K562 (cell line): ENCODE results near the gene MMP11. TPM values are rescaled to one million over a fixed set of nuclear protein-coding genes. Genes with fewer than 3 reads are reported as not detected.
A peak's percentile ranks its signal among the peaks of the same experiment; 100 is the strongest.

Source experiments
- ATAC-seq: fragments of 200-7000 bp; cut with Tn5 transposase; 3 replicates; pipeline ENCODE4 v1.9.1; 2020; ENCODE audit warnings: moderate library complexity
- BruUV-seq: library from RNA; stranded (reverse); fragments of 400-500 nt; replicated peaks from 2 replicates; lab custom pipeline; 2021; lab: Mats Ljungman, UMichigan
- CTCF ChIA-PET: fragments of 300-600 bp; formaldehyde crosslinking; extraction: SDS; loops from one replicate; lab custom pipeline; 2021; ENCODE audit warnings: low intra/inter-chr PET ratio; lab: Yijun Ruan, JAX
- POLR2A ChIA-PET: fragments of 300-600, 350-650 bp; sonication (Branson Sonifier 250); formaldehyde crosslinking; extraction: SDS; loops from one replicate; lab custom pipeline; 2021; ENCODE audit warnings: antibody characterized with exemption, inconsistent platforms; lab: Yijun Ruan, JAX
- DNase-seq, 4 experiments: peaks; one replicate each; pipeline versions ENCODE4 v3.0.0 to v3.0.0-alpha.2; 2011 to 2018; ENCODE audit warnings: low spot score in 3 of 4, mixed read lengths in 3 of 4; ENCODE audit errors: extremely low read depth in 1 of 4
- FAIRE-seq: peaks from 2 replicates; lab custom pipeline; 2011; peaks lifted over from hg19 to GRCh38; lab: Jason Lieb, UNC
- H2AFZ ChIP-seq: 2 replicates; pipeline ENCODE4 v1.6.0; 2011; ENCODE audit warnings: low read depth, low read length, control low read depth, inconsistent platforms
- H3K27ac ChIP-seq: fragments of 200-600 bp; 3 replicates; pipeline ENCODE4 v1.8.0; 2011; ENCODE audit warnings: low read depth, mild to moderate bottlenecking, control low read depth, inconsistent platforms, low read length, moderate library complexity, mixed read lengths; ENCODE audit errors: extremely low read depth
- H3K27me3 ChIP-seq, 2 experiments: fragments of 300-600 bp in 1 of 2; 2 replicates in 1 of 2; 3 replicates in 1 of 2; pipeline versions ENCODE4 v1.6.0 to v1.8.0; 2011; ENCODE audit warnings: inconsistent platforms in 2 of 2, low read length in 2 of 2, mild to moderate bottlenecking in 1 of 2, mixed read lengths in 1 of 2, moderate library complexity in 1 of 2; ENCODE audit not compliant: control insufficient read depth in 2 of 2, insufficient read depth in 2 of 2
- H3K36me3 ChIP-seq: fragments of 300-600 bp; 3 replicates; pipeline ENCODE4 v1.8.0; 2011; ENCODE audit warnings: mild to moderate bottlenecking, low read length, inconsistent platforms; ENCODE audit not compliant: control insufficient read depth, insufficient read depth
- H3K4me1 ChIP-seq, 2 experiments: fragments of 200-600 bp in 1 of 2; replicated peaks in 1 of 2; 2 replicates in 1 of 2; 3 replicates in 1 of 2; pipeline versions ENCODE4 v1.5.1 to v1.8.0; 2011; ENCODE audit warnings: inconsistent platforms in 2 of 2, low read length in 2 of 2, mild to moderate bottlenecking in 1 of 2, mixed read lengths in 1 of 2, moderate library complexity in 1 of 2; ENCODE audit not compliant: control insufficient read depth in 2 of 2, insufficient read depth in 2 of 2
- H3K4me2 ChIP-seq: 2 replicates; pipeline ENCODE4 v1.6.1; 2011; ENCODE audit warnings: low read length, control low read depth, inconsistent platforms, mixed read lengths; ENCODE audit not compliant: insufficient read depth
- H3K4me3 ChIP-seq: fragments of 200-600 bp; sonication (generic), shearing (Covaris generic); 2 replicates; pipeline ENCODE4 v1.5.1; 2016; ENCODE audit warnings: control low read depth, inconsistent platforms
- H3K79me2 ChIP-seq: fragments of 200-600 bp; 3 replicates; pipeline ENCODE4 v1.8.0; 2011; ENCODE audit warnings: low read length, inconsistent platforms; ENCODE audit not compliant: control insufficient read depth, insufficient read depth
- H3K9ac ChIP-seq, 2 experiments: 2 replicates each; pipeline versions ENCODE4 v1.6.0 to v1.6.1; 2011; ENCODE audit warnings: low read depth in 2 of 2, low read length in 2 of 2, control low read depth in 1 of 2, inconsistent platforms in 1 of 2, mild to moderate bottlenecking in 1 of 2, mixed read lengths in 1 of 2; ENCODE audit not compliant: insufficient read depth in 1 of 2
- H3K9me1 ChIP-seq: one replicate; pipeline ENCODE4 v1.6.0; 2011; ENCODE audit warnings: inconsistent platforms, mild to moderate bottlenecking, low read length, moderate library complexity; ENCODE audit not compliant: control insufficient read depth, insufficient read depth
- H3K9me3 ChIP-seq: replicated peaks from 2 replicates; pipeline ENCODE4 v1.5.1; 2011; ENCODE audit warnings: low read depth, low read length, inconsistent platforms; ENCODE audit not compliant: control insufficient read depth, insufficient read depth
- H4K20me1 ChIP-seq: replicated peaks from 2 replicates; pipeline ENCODE4 v1.6.1; 2011; ENCODE audit warnings: low read length, inconsistent platforms, mixed read lengths; ENCODE audit not compliant: control insufficient read depth, insufficient read depth
- BMI1 ChIP-seq: fragments of 150-350 bp; IDR thresholded peaks from 2 replicates; pipeline ENCODE4 v1.6.1; 2014; ENCODE audit warnings: low read length
- FOXM1 ChIP-seq, 2 experiments: fragments of 450-650 bp in 1 of 2; sonication (generic) in 1 of 2; formaldehyde crosslinking in 1 of 2; IDR thresholded peaks; 2 replicates each; pipeline versions ENCODE4 v1.6.1 to v1.9.0; 2017 to 2022; ENCODE audit warnings: low read depth in 2 of 2, mild to moderate bottlenecking in 2 of 2, missing genetic modification reagents in 1 of 2, moderate library complexity in 1 of 2
- MCM3 ChIP-seq: fragments of 450-650 bp; IDR thresholded peaks from 2 replicates; pipeline ENCODE4 v1.6.1; 2016
- MED1 ChIP-seq: sonication (generic); formaldehyde crosslinking; IDR thresholded peaks from 2 replicates; pipeline ENCODE4 v1.8.1; 2023; ENCODE audit warnings: missing genetic modification reagents, borderline replicate concordance
- MTA3 ChIP-seq: fragments of 450-650 bp; formaldehyde crosslinking; IDR thresholded peaks from 2 replicates; pipeline ENCODE4 v1.6.1; 2017; ENCODE audit warnings: mild to moderate bottlenecking, borderline replicate concordance
- MTF1 ChIP-seq: fragments of 250-450 bp; sonication (Bioruptor Pico); IDR thresholded peaks from 2 replicates; pipeline ENCODE4 v1.9.0; 2021; ENCODE audit warnings: moderate library complexity, mild to moderate bottlenecking, inconsistent platforms, borderline replicate concordance
- NCOA4 ChIP-seq: fragments of 450-650 bp; IDR thresholded peaks from 2 replicates; pipeline ENCODE4 v1.6.1; 2018; ENCODE audit warnings: mild to moderate bottlenecking; ENCODE audit not compliant: partially characterized antibody
- NFIC ChIP-seq: fragments of 450-650 bp; IDR thresholded peaks from 2 replicates; pipeline ENCODE4 v1.6.1; 2017; ENCODE audit warnings: mild to moderate bottlenecking, inconsistent platforms
- RAD51 ChIP-seq: fragments of 450-650 bp; IDR thresholded peaks from 2 replicates; pipeline ENCODE4 v1.7.1; 2016; ENCODE audit warnings: low read depth, mild to moderate bottlenecking, borderline replicate concordance
- SRF ChIP-seq, 2 experiments: fragments of 250-450, 450-650 bp in 1 of 2; sonication (Bioruptor Pico) in 1 of 2; sonication (generic) in 1 of 2; formaldehyde crosslinking; IDR thresholded peaks; 2 replicates each; pipeline versions ENCODE4 v1.5.0 to v1.5.1; 2020 to 2022; ENCODE audit warnings: mild to moderate bottlenecking in 1 of 2, missing genetic modification reagents in 1 of 2
- TCFL5 ChIP-seq: fragments of 250-450 bp; sonication (Bioruptor Pico); conservative IDR thresholded peaks from 2 replicates; pipeline ENCODE4 v1.6.1; 2021; ENCODE audit warnings: mild to moderate bottlenecking, moderate library complexity, matching md5 sums
- ZBTB1 ChIP-seq: sonication (generic); formaldehyde crosslinking; IDR thresholded peaks from 2 replicates; pipeline ENCODE4 v1.8.1; 2023; ENCODE audit warnings: missing genetic modification reagents, low read depth, mild to moderate bottlenecking, borderline replicate concordance
- ZNF436 ChIP-seq: fragments of 250-450, 450-650 bp; sonication (Bioruptor Pico); formaldehyde crosslinking; IDR thresholded peaks from 2 replicates; pipeline ENCODE4 v1.7.0; 2020; ENCODE audit warnings: mild to moderate bottlenecking
- ZSCAN29 ChIP-seq: fragments of 450-650 bp; IDR thresholded peaks from 2 replicates; pipeline ENCODE4 v1.6.1; 2017
- WGBS: fragments of 100-300 bp; shearing (Covaris generic); methylation state at CpG from one replicate; pipeline ENCODE4 v1.1.6; 2016; ENCODE audit warnings: low coverage, mixed read lengths; ENCODE audit not compliant: insufficient coverage; ENCODE audit errors: missing lambda C conversion rate; 5-methylcytosine and 5-hydroxymethylcytosine counted together
- in situ Hi-C: fragments of 300-500 bp; cut with MboI; formaldehyde crosslinking; loops from 4 replicates; pipeline ENCODE4 v1.15.0; 2018; ENCODE audit warnings: inconsistent platforms, mixed read lengths
- intact Hi-C: fragments of 100-400 bp; cut with micrococcal nuclease; formaldehyde crosslinking; loops from 2 replicates; pipeline ENCODE4 v1.14.2; 2022
- polyA plus RNA-seq, 8 experiments: library from polyadenylated mRNA; depleted of rRNA in 4 of 8; stranded (reverse) in 5 of 8; unstranded in 3 of 8; fragments of >200 nt; fragmentation: Nextera tagmentation in 2 of 8; fragmentation: Illumina TruSeq in 1 of 8; extraction: Ambion mirVana in 2 of 8; extraction: Trizol in 1 of 8; gene quantifications; 2 replicates each; pipeline versions ENCODE4 v1.2.1 to v1.2.3, GENCODE V29; 2011 to 2014; ENCODE audit warnings: inconsistent platforms in 1 of 8, missing spikeins in 1 of 8
- total RNA-seq, 7 experiments: library from RNA; depleted of rRNA in 6 of 7; stranded (reverse); fragments of >200 nt in 6 of 7; fragmentation: Illumina TruSeq in 2 of 7; extraction: Trizol in 2 of 7; gene quantifications; 2 replicates each; pipeline versions ENCODE4 v1.2.1 to v1.2.3, GENCODE V29; 2011 to 2021; ENCODE audit warnings: low replicate concordance in 1 of 7
- TF ChIP-seq, protein P1 (sequence below): fragments of 250-450 bp; sonication (Bioruptor Pico); IDR thresholded peaks from 2 replicates; pipeline ENCODE4 v1.8.0; 2021; ENCODE audit warnings: borderline replicate concordance, mild to moderate bottlenecking, moderate library complexity; ENCODE audit not compliant: poor library complexity, severe bottlenecking
- TF ChIP-seq, protein P2 (sequence below): fragments of 450-650 bp; IDR thresholded peaks from 2 replicates; pipeline ENCODE4 v1.7.1; 2018; ENCODE audit warnings: mild to moderate bottlenecking, low read depth; ENCODE audit not compliant: partially characterized antibody
- TF ChIP-seq, protein P3 (sequence below): fragments of 450-650 bp; formaldehyde crosslinking; IDR thresholded peaks from 2 replicates; pipeline ENCODE4 v1.4.0; 2022; ENCODE audit warnings: missing genetic modification characterization

The MMP11 gene
- total and polyA plus RNA-seq, 9 of the 15 experiments (the other 6 are each of a cell fraction or from before 2014, with no cell fraction given): 0.14 to 1.8 (median 1.1) TPM; not detected in 2

DNA sequence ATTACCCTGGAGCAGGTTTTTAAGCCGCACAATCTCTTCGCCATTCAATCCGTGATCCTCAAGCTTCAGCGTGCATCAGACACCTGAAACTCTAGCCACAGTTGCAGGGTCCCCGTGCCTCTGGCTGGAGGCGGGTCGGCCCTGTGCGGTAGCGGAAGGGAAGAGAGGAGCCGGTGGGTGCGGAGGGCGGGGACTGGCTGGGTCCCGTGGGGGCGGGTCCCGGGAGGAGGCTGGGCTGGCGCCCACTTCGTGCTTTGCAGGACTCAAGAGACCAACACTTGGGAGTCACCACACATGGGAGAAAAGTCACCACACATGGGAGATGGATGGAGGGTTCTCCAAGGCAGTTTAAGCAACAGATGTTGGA lies 9.1 kb upstream of the MMP11 start (continued):
- TF ChIP-seq, protein P1, sequence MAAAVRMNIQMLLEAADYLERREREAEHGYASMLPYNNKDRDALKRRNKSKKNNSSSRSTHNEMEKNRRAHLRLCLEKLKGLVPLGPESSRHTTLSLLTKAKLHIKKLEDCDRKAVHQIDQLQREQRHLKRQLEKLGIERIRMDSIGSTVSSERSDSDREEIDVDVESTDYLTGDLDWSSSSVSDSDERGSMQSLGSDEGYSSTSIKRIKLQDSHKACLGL (CRISPR knock-in tag): no peak
- TF ChIP-seq FOXM1 (IDR thresholded peaks at IDR 0.05; ENCODE audit: low read depth) (no peak), FOXM1 (CRISPR knock-in tag; IDR thresholded peaks at IDR 0.05; ENCODE audit: low read depth) (no peak)

DNA sequence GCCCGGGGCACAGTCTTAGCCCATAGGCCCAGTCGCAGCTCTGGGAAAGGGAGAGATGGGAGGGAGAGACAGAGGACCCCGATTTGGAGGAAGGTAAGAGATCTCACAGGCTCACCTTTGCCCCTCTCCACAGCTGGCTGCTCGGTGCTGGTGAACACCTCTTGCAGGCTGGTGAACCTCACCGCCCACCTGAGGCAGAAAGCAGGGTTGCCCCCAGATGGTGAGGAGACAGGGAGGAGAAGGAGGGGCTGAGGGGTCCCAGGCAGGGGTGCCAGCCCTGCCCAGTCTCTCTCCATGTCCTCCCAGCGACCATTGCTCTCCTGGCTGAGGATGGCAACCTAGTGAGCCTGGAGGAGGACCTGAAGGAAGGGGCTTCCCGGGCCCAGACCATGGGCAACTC lies 8.7 kb upstream of the MMP11 start:
- Histone ChIP-seq H3K36me3 (peaks cover 24% of the 10 kb centered on the region), H4K20me1 (peaks cover 23% of the 10 kb centered on the region), H3K4me3 (no peak overlapping the region), H3K9ac (peak overlapping the region in 1 of 2 experiments; percentile 87; a peak in 2 of 4 replicates), H3K27ac (no peak overlapping the region), H3K9me1 (peaks cover 6% of the 10 kb centered on the region), H3K9me3 (no peaks in the 10 kb centered on the region), H3K4me2 (no peak overlapping the region), H2AFZ (no peak overlapping the region), H3K4me1 (peaks cover 26 to 51% of the 10 kb centered on the region in 2 experiments; a peak in 4 of 5 replicates), H3K79me2 (peaks cover 34% of the 10 kb centered on the region), H3K27me3 (no peaks in the 10 kb centered on the region)
- WGBS: 80% methylated on average over 7 of the region's 7 CpGs
- intact Hi-C loops: loop anchor here (10.0 kb wide), 1 partner anchor 139 kb away; no protein-coding TSS in a partner anchor
- DNase-seq: no peak
- in situ Hi-C loops: no loop called here
- no TSS peak for BruUV-seq
- ATAC-seq: no peak
- ChIA-PET POLR2A (interaction anchor here (0.7 to 1.1 kb wide), 2 partner anchors 8 to 16 kb away, joined by 3 read pairs; no protein-coding TSS in a partner anchor), CTCF (no interaction called here)
- FAIRE-seq: no peak
- TF ChIP-seq SRF (CRISPR knock-in tag; IDR thresholded peaks at IDR 0.05): no peak
- no peak for TF ChIP-seq MTF1
- TF ChIP-seq MCM3: no peak
- TF ChIP-seq, protein P2, sequence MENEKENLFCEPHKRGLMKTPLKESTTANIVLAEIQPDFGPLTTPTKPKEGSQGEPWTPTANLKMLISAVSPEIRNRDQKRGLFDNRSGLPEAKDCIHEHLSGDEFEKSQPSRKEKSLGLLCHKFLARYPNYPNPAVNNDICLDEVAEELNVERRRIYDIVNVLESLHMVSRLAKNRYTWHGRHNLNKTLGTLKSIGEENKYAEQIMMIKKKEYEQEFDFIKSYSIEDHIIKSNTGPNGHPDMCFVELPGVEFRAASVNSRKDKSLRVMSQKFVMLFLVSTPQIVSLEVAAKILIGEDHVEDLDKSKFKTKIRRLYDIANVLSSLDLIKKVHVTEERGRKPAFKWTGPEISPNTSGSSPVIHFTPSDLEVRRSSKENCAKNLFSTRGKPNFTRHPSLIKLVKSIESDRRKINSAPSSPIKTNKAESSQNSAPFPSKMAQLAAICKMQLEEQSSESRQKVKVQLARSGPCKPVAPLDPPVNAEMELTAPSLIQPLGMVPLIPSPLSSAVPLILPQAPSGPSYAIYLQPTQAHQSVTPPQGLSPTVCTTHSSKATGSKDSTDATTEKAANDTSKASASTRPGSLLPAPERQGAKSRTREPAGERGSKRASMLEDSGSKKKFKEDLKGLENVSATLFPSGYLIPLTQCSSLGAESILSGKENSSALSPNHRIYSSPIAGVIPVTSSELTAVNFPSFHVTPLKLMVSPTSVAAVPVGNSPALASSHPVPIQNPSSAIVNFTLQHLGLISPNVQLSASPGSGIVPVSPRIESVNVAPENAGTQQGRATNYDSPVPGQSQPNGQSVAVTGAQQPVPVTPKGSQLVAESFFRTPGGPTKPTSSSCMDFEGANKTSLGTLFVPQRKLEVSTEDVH: no peak
- TF ChIP-seq MED1 (CRISPR knock-in tag): no peak
- no peak for TF ChIP-seq NCOA4
- TF ChIP-seq RAD51: no peak
- TF ChIP-seq ZBTB1 (CRISPR knock-in tag): no peak
- TF ChIP-seq NFIC: no peak
- no peak for TF ChIP-seq BMI1
- TF ChIP-seq, protein P3, sequence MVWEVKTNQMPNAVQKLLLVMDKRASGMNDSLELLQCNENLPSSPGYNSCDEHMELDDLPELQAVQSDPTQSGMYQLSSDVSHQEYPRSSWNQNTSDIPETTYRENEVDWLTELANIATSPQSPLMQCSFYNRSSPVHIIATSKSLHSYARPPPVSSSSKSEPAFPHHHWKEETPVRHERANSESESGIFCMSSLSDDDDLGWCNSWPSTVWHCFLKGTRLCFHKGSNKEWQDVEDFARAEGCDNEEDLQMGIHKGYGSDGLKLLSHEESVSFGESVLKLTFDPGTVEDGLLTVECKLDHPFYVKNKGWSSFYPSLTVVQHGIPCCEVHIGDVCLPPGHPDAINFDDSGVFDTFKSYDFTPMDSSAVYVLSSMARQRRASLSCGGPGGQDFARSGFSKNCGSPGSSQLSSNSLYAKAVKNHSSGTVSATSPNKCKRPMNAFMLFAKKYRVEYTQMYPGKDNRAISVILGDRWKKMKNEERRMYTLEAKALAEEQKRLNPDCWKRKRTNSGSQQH (CRISPR knock-in tag): no peak
- TF ChIP-seq ZNF436 (CRISPR knock-in tag): no peak
- TF ChIP-seq TCFL5 (CRISPR knock-in tag): no peak
- TF ChIP-seq ZSCAN29: no peak
- no peak for TF ChIP-seq MTA3
